H1 (cell line): Measurements from ENCODE around the gene MIB2. TPM values are rescaled to one million over a fixed set of nuclear protein-coding genes. Genes with fewer than 3 reads are reported as not detected.

Source experiments
- CTCF ChIA-PET: fragments of 300-600 bp; sonication (Branson Sonifier 250); formaldehyde crosslinking; loops from one replicate; lab custom pipeline; 2021; ENCODE audit not compliant: partially characterized antibody; lab: Charles Lee
- POLR2A ChIA-PET: fragments of 300-600 bp; sonication (Branson Sonifier 250); formaldehyde crosslinking; loops from one replicate; lab custom pipeline; 2021; ENCODE audit warnings: inconsistent platforms; ENCODE audit not compliant: partially characterized antibody; lab: Charles Lee
- DNase-seq, 2 experiments: peaks; one replicate each; pipeline versions ENCODE4 v3.0.0 to v3.0.0-alpha.2; 2010 to 2022; ENCODE audit warnings: low spot score in 2 of 2, low read depth in 1 of 2, mixed read lengths in 1 of 2
- FAIRE-seq: peaks from 2 replicates; lab custom pipeline; 2011; peaks lifted over from hg19 to GRCh38; lab: Jason Lieb, UNC
- H2AFZ ChIP-seq: 2 replicates; pipeline ENCODE4 v1.8.1; 2012; ENCODE audit warnings: low read length, inconsistent platforms
- H2AK5ac ChIP-seq: 2 replicates; pipeline ENCODE4 v1.6.1; 2013; ENCODE audit warnings: low read depth, low read length
- H2BK120ac ChIP-seq: replicated peaks from 2 replicates; pipeline ENCODE3; 2013; ENCODE audit warnings: low read depth, low read length, inconsistent platforms
- H2BK12ac ChIP-seq: 2 replicates; pipeline ENCODE4 v1.6.1; 2013; ENCODE audit warnings: low read depth, low read length
- H2BK15ac ChIP-seq: 2 replicates; pipeline ENCODE4 v1.6.1; 2013; ENCODE audit warnings: low read length
- H2BK20ac ChIP-seq: 2 replicates; pipeline ENCODE4 v1.6.1; 2013; ENCODE audit warnings: low read length
- H2BK5ac ChIP-seq: 2 replicates; pipeline ENCODE4 v1.6.1; 2013; ENCODE audit warnings: low read depth, low read length
- H3K14ac ChIP-seq: 2 replicates; pipeline ENCODE4 v1.6.1; 2013; ENCODE audit warnings: inconsistent platforms; ENCODE audit not compliant: insufficient read length
- H3K18ac ChIP-seq: 2 replicates; pipeline ENCODE4 v1.6.1; 2013; ENCODE audit warnings: low read length; ENCODE audit errors: extremely low read depth
- H3K23ac ChIP-seq: 2 replicates; pipeline ENCODE4 v1.6.1; 2013; ENCODE audit warnings: inconsistent platforms; ENCODE audit not compliant: insufficient read length
- H3K23me2 ChIP-seq: 2 replicates; pipeline ENCODE4 v1.6.1; 2013; ENCODE audit warnings: low read depth, low read length
- H3K27ac ChIP-seq: 2 replicates; pipeline ENCODE4 v1.6.1; 2011; ENCODE audit warnings: low read depth, low read length, inconsistent platforms
- H3K27me3 ChIP-seq, 4 experiments: replicated peaks in 1 of 4; 1 replicate in 1 of 4; 2 replicates in 3 of 4; pipeline versions ENCODE4 v1.6.1 to v1.8.1; 2011 to 2013; ENCODE audit warnings: low read length in 3 of 4, mild to moderate bottlenecking in 3 of 4, inconsistent platforms in 2 of 4, mixed read lengths in 2 of 4, moderate library complexity in 1 of 4; ENCODE audit not compliant: control insufficient read depth in 3 of 4, insufficient read depth in 3 of 4; ENCODE audit errors: extremely low read depth in 1 of 4
- H3K36me3 ChIP-seq, 4 experiments: 2 replicates each; pipeline versions ENCODE4 v1.6.1 to v1.8.1; 2011 to 2013; ENCODE audit warnings: mild to moderate bottlenecking in 4 of 4, low read length in 3 of 4, moderate library complexity in 2 of 4, control low read depth in 1 of 4, inconsistent platforms in 1 of 4; ENCODE audit not compliant: insufficient read depth in 4 of 4, control insufficient read depth in 2 of 4
- H3K4ac ChIP-seq: replicated peaks from 2 replicates; pipeline ENCODE3; 2013; ENCODE audit warnings: low read length, low read depth, mixed read lengths, inconsistent platforms; ENCODE audit not compliant: insufficient read length
- H3K4me1 ChIP-seq, 4 experiments: replicated peaks in 1 of 4; 1 replicate in 1 of 4; 2 replicates in 3 of 4; pipeline versions ENCODE4 v1.6.1 to v1.8.1; 2011 to 2013; ENCODE audit warnings: low read length in 3 of 4, inconsistent platforms in 2 of 4, mixed read lengths in 1 of 4; ENCODE audit not compliant: insufficient read depth in 4 of 4, control insufficient read depth in 3 of 4
- H3K4me2 ChIP-seq, 2 experiments: 2 replicates each; pipeline versions ENCODE4 v1.6.1 to v1.8.1; 2011 to 2013; ENCODE audit warnings: low read depth in 2 of 2, low read length in 2 of 2, control low read depth in 1 of 2, inconsistent platforms in 1 of 2, mild to moderate bottlenecking in 1 of 2; ENCODE audit not compliant: insufficient read depth in 1 of 2
- H3K4me3 ChIP-seq, 4 experiments: fragments of 200-600, 300-600 bp in 1 of 4; sonication (generic), shearing (Covaris generic), sonication (Bioruptor Twin) in 1 of 4; 2 replicates each; pipeline versions ENCODE4 v1.5.1 to v1.8.1; 2011 to 2016; ENCODE audit warnings: low read length in 4 of 4, low read depth in 3 of 4, control low read depth in 2 of 4, inconsistent platforms in 2 of 4, mild to moderate bottlenecking in 2 of 4, mixed read lengths in 1 of 4, moderate library complexity in 1 of 4; ENCODE audit not compliant: insufficient read depth in 2 of 4; ENCODE audit errors: extremely low read depth in 1 of 4
- H3K56ac ChIP-seq: replicated peaks from 2 replicates; pipeline ENCODE3; 2013; ENCODE audit warnings: low read depth, mild to moderate bottlenecking, mixed read lengths, low read length, inconsistent platforms; ENCODE audit not compliant: insufficient read length
- H3K79me1 ChIP-seq: 2 replicates; pipeline ENCODE4 v1.6.1; 2013; ENCODE audit warnings: low read depth, low read length, control low read depth
- H3K79me2 ChIP-seq, 2 experiments: 2 replicates each; pipeline versions ENCODE4 v1.6.1 to v1.8.1; 2012 to 2013; ENCODE audit warnings: low read length in 2 of 2, mild to moderate bottlenecking in 2 of 2, inconsistent platforms in 1 of 2; ENCODE audit not compliant: insufficient read depth in 2 of 2, control insufficient read depth in 1 of 2
- H3K9ac ChIP-seq, 4 experiments: replicated peaks in 1 of 4; 1 replicate in 1 of 4; 2 replicates in 3 of 4; pipeline versions ENCODE4 v1.6.1 to v1.8.1; 2011 to 2013; ENCODE audit warnings: low read depth in 3 of 4, low read length in 3 of 4, control low read depth in 2 of 4, mild to moderate bottlenecking in 2 of 4, moderate library complexity in 2 of 4, inconsistent platforms in 1 of 4; ENCODE audit errors: extremely low read depth in 1 of 4
- H3K9me3 ChIP-seq, 2 experiments: 2 replicates each; pipeline versions ENCODE4 v1.6.1 to v1.8.1; 2012 to 2013; ENCODE audit warnings: mild to moderate bottlenecking in 2 of 2, moderate library complexity in 2 of 2, control low read depth in 1 of 2, inconsistent platforms in 1 of 2, low read depth in 1 of 2, low read length in 1 of 2, mixed read lengths in 1 of 2; ENCODE audit not compliant: insufficient read depth in 2 of 2
- H4K20me1 ChIP-seq, 2 experiments: replicated peaks in 1 of 2; 2 replicates each; pipeline versions ENCODE3 to v1.8.1; 2011 to 2013; ENCODE audit warnings: inconsistent platforms in 2 of 2, low read length in 2 of 2, mild to moderate bottlenecking in 1 of 2; ENCODE audit not compliant: insufficient read depth in 2 of 2, control insufficient read depth in 1 of 2
- H4K5ac ChIP-seq: 2 replicates; pipeline ENCODE4 v1.6.1; 2013; ENCODE audit warnings: low read length, low read depth, mixed read lengths, inconsistent platforms; ENCODE audit not compliant: insufficient read length
- H4K8ac ChIP-seq: 2 replicates; pipeline ENCODE4 v1.8.0; 2013; ENCODE audit warnings: mild to moderate bottlenecking, moderate library complexity, low read length, inconsistent platforms; ENCODE audit not compliant: insufficient read depth; ENCODE audit errors: extremely low read depth
- H4K91ac ChIP-seq: replicated peaks from 2 replicates; pipeline ENCODE3; 2013; ENCODE audit warnings: low read length, mixed read lengths, inconsistent platforms; ENCODE audit not compliant: insufficient read length
- CBX8 ChIP-seq: fragments of 300-800, 300-1000 bp; sonication (generic); IDR thresholded peaks from 2 replicates; pipeline ENCODE4 v1.7.1; 2016; ENCODE audit warnings: low read depth, low read length, borderline replicate concordance
- CEBPB ChIP-seq: IDR thresholded peaks from 2 replicates; pipeline ENCODE4 v1.6.1; 2012; ENCODE audit warnings: low read depth, low read length
- CHD2 ChIP-seq: IDR thresholded peaks from 2 replicates; pipeline ENCODE4 v1.6.1; 2012; ENCODE audit warnings: low read length, improper control_type of control experiment
- EGR1 ChIP-seq: IDR thresholded peaks from 2 replicates; pipeline ENCODE4 v1.6.1; 2011; ENCODE audit warnings: low read depth, low read length, borderline replicate concordance
- JUN ChIP-seq: IDR thresholded peaks from 2 replicates; pipeline ENCODE4 v1.6.1; 2011; ENCODE audit warnings: low read depth, mild to moderate bottlenecking, improper control_type of control experiment, low read length
- POLR2A ChIP-seq, 2 experiments: IDR thresholded peaks; 1 replicate in 1 of 2; 2 replicates in 1 of 2; pipeline ENCODE4 v1.6.1; 2011; ENCODE audit warnings: low read depth in 2 of 2, low read length in 2 of 2, mild to moderate bottlenecking in 2 of 2; ENCODE audit errors: control extremely low read depth in 1 of 2
- POU5F1 ChIP-seq: IDR thresholded peaks from 2 replicates; pipeline ENCODE4 v1.6.1; 2011; ENCODE audit warnings: low read depth, mild to moderate bottlenecking, low read length, moderate library complexity
- SP4 ChIP-seq: IDR thresholded peaks from 2 replicates; pipeline ENCODE4 v1.6.1; 2012; ENCODE audit warnings: low read length, inconsistent platforms
- SRF ChIP-seq: IDR thresholded peaks from 2 replicates; pipeline ENCODE4 v1.6.1; 2011; ENCODE audit warnings: mild to moderate bottlenecking, low read depth, low read length, moderate library complexity
- SUZ12 ChIP-seq: fragments of 200-600 bp; sonication (generic); IDR thresholded peaks from 2 replicates; pipeline ENCODE4 v1.6.1; 2012; ENCODE audit warnings: mild to moderate bottlenecking, inconsistent platforms, low read length, moderate library complexity, mixed read lengths
- WGBS, 2 experiments: shearing (Covaris generic) in 1 of 2; methylation state at CpG; one replicate each; pipeline versions ENCODE4 v1.1.6 to v1.1.7; 2013 to 2015; ENCODE audit warnings: low lambda C conversion rate in 2 of 2, mixed read lengths in 2 of 2, inconsistent platforms in 1 of 2, low coverage in 1 of 2, missing lambda C conversion rate in 1 of 2; ENCODE audit not compliant: insufficient replicate concordance in 2 of 2, insufficient coverage in 1 of 2, insufficient read length in 1 of 2; ENCODE audit errors: extremely low coverage in 1 of 2, missing lambda C conversion rate in 1 of 2; 5-methylcytosine and 5-hydroxymethylcytosine counted together
- polyA plus RNA-seq, 7 experiments: library from polyadenylated mRNA; depleted of rRNA in 3 of 7; stranded (reverse) in 5 of 7; unstranded in 2 of 7; fragments of >200 nt in 5 of 7; fragments of 200-250 nt in 2 of 7; gene quantifications; 1 replicate in 5 of 7; 2 replicates in 1 of 7; 4 replicates in 1 of 7; pipeline versions ENCODE4 v1.2.1 to v1.2.3, GENCODE V29; 2011 to 2013; ENCODE audit warnings: missing spikeins in 2 of 7, mixed read lengths in 2 of 7
- total RNA-seq: library from RNA; stranded (reverse); fragmentation: NEBNext Ultra II Directional; extraction: Animal tissue kit (Norgen Biotek cat#: 25700); gene quantifications from 2 replicates; pipeline ENCODE4 v1.2.1, GENCODE V29; 2021

Gene MIB2
- total and polyA plus RNA-seq, 2 of the 8 experiments (the other 6 are each of a cell fraction or from before 2014, with no cell fraction given): 32.5 to 60.0 TPM

DNA sequence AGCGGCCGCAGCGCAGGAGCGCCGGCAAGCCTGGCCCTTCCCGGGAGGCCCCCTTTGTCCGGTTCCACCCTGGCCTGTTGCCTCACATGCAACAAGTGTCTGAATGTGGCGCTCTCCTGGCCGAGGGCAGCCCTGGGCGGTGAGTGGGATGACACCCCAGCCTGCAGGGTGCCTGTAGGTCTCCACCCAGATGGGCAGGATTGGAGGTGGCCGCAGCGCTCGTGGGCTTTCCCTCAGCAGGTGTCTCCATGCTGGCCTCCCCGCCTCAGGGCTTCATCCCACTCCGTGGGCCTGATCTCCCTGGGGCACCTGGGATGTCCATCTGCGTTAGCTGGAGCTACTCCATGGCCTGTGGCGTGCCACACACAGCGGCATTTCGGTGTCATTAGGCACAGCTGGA, 1.5 kb downstream of the MIB2 start:
- Histone ChIP-seq H4K20me1 (peaks cover 6 to 24% of the 10 kb centered on the region in 2 experiments), H2BK12ac (no peak overlapping the region), H3K56ac (no peak overlapping the region), H3K4me1 (peaks cover 0 to 13% (median 5%) of the 10 kb centered on the region in 4 experiments; a peak in 5 of 7 replicates), H4K91ac (no peak overlapping the region), H2BK20ac (no peak overlapping the region), H3K79me2 (peaks cover 0 to 13% of the 10 kb centered on the region in 2 experiments; a peak in 2 of 4 replicates), H3K14ac (no peak overlapping the region), H2BK15ac (no peak overlapping the region), H3K23ac (no peak overlapping the region), H2AK5ac (no peak overlapping the region), H3K18ac (no peak overlapping the region), H2AFZ (no peak overlapping the region), H2BK5ac (no peak overlapping the region), H3K27ac (no peak overlapping the region), H3K23me2 (peaks cover 6% of the 10 kb centered on the region; the same call in 1 of the 2 replicates), H4K5ac (no peak overlapping the region), H3K4me3 (peak overlapping the region; percentile 80 to 97 (median 92); a peak in 5 of 8 replicates), H3K4me2 (peak overlapping the region; percentile 62 to 94), H2BK120ac (no peak overlapping the region), H3K9ac (no peak overlapping the region), H3K9me3 (no peaks in the 10 kb centered on the region), H3K27me3 (no peaks in the 10 kb centered on the region; a peak in 1 of 7 replicates), H3K79me1 (peaks cover 3% of the 10 kb centered on the region), H3K36me3 (no peaks in the 10 kb centered on the region), H3K4ac (no peak overlapping the region), H4K8ac (0 out of 2 replicates have a peak overlapping the region, but pooled peaks have one; percentile 28)
- DNase-seq (no peak), FAIRE-seq (no peak)
- ChIA-PET CTCF (interaction anchor here (1.4 kb wide), 1 partner anchor 70 kb away, joined by 3 read pairs; no protein-coding TSS in a partner anchor), POLR2A (interaction anchor here (2.5 to 4.6 kb wide), 2 partner anchors 10 to 13 kb away, joined by 8 to 34 read pairs; partner anchors contain the start of gene MMP23B)
- TF ChIP-seq SUZ12: no peak
- TF ChIP-seq SP4: no peak
- no peak for TF ChIP-seq CEBPB
- TF ChIP-seq POU5F1: no peak
- no peak for TF ChIP-seq POLR2A (IDR thresholded peaks at IDR 0.05; ENCODE audit: control extremely low read depth in 1 of 2, low read depth in 2 of 2, low read length in 2 of 2)
- no peak for TF ChIP-seq CHD2
- no peak for TF ChIP-seq SRF
- no peak for TF ChIP-seq CBX8
- TF ChIP-seq EGR1: no peak
- no peak for TF ChIP-seq JUN
- 87% methylated on average over 17 of the region's 19 CpGs; no CpG with 5 or more reads in 1 of the 2 experiments for WGBS, 2 experiments
